HEK293 (cell line): Measurements from ENCODE around the gene MCAM.
A peak's percentile ranks its signal among the peaks of the same experiment; 100 is the strongest.

Source experiments
- CTCF ChIA-PET: fragments of 350-600 bp; formaldehyde crosslinking; extraction: SDS; loops from one replicate; lab custom pipeline; 2021; ENCODE audit warnings: antibody characterized with exemption; lab: Yijun Ruan, JAX
- POLR2A ChIA-PET: fragments of 300-600 bp; formaldehyde crosslinking; extraction: SDS; loops from one replicate; lab custom pipeline; 2020; ENCODE audit warnings: antibody characterized with exemption, inconsistent platforms; lab: Yijun Ruan, JAX
- H3K27ac ChIP-seq: fragments of 200-500 bp; sonication (Bioruptor generic); 2 replicates; pipeline ENCODE4 v1.5.1; 2014; ENCODE audit warnings: low read depth, low read length, control low read depth, inconsistent platforms; ENCODE audit errors: extremely low read depth
- H3K36me3 ChIP-seq, 2 experiments: fragments of 200-500 bp in 1 of 2; sonication (Bioruptor generic) in 1 of 2; 1 replicate in 1 of 2; 2 replicates in 1 of 2; pipeline ENCODE4 v1.5.1; 2014 to 2017; ENCODE audit warnings: inconsistent platforms in 2 of 2, low read length in 2 of 2; ENCODE audit not compliant: control insufficient read depth in 2 of 2, insufficient read depth in 1 of 2
- H3K4me1 ChIP-seq: fragments of 200-500 bp; sonication (Bioruptor generic); 2 replicates; pipeline ENCODE4 v1.5.1; 2014; ENCODE audit warnings: mild to moderate bottlenecking, low read length, inconsistent platforms; ENCODE audit not compliant: control insufficient read depth, insufficient read depth
- H3K4me3 ChIP-seq: 2 replicates; pipeline ENCODE4 v1.5.1; 2011; ENCODE audit warnings: low read depth, mild to moderate bottlenecking, control low read depth, low read length, moderate library complexity
- H3K9me3 ChIP-seq: fragments of 200-500 bp; sonication (Bioruptor generic); 2 replicates; pipeline ENCODE4 v1.5.1; 2014; ENCODE audit warnings: low read depth, low read length, inconsistent platforms; ENCODE audit not compliant: control insufficient read depth, insufficient read depth
- AEBP2 ChIP-seq: fragments of 450-650 bp; formaldehyde crosslinking; IDR thresholded peaks from 2 replicates; pipeline ENCODE4 v1.5.1; 2016; ENCODE audit warnings: missing biosample characterization, missing genetic modification characterization, borderline replicate concordance
- BCL11B ChIP-seq: fragments of 450-650 bp; formaldehyde crosslinking; IDR thresholded peaks from 2 replicates; pipeline ENCODE4 v1.5.1; 2016; ENCODE audit warnings: low read depth, missing biosample characterization, missing genetic modification characterization
- KLF16 ChIP-seq: fragments of 450-650 bp; formaldehyde crosslinking; IDR thresholded peaks from 2 replicates; pipeline ENCODE4 v1.5.1; 2017; ENCODE audit warnings: missing biosample characterization, missing genetic modification characterization
- MZF1 ChIP-seq: fragments of 450-650 bp; formaldehyde crosslinking; IDR thresholded peaks from 2 replicates; pipeline ENCODE4 v1.5.1; 2017; ENCODE audit warnings: missing biosample characterization, missing genetic modification characterization, borderline replicate concordance
- PATZ1 ChIP-seq: fragments of 450-650 bp; formaldehyde crosslinking; IDR thresholded peaks from 2 replicates; pipeline ENCODE4 v1.5.1; 2016; ENCODE audit warnings: missing biosample characterization, missing genetic modification characterization
- RBAK ChIP-seq: fragments of 450-650 bp; formaldehyde crosslinking; IDR thresholded peaks from 2 replicates; pipeline ENCODE4 v1.5.1; 2016; ENCODE audit warnings: missing biosample characterization, missing genetic modification characterization
- YY1 ChIP-seq: fragments of 450-650 bp; formaldehyde crosslinking; IDR thresholded peaks from 2 replicates; pipeline ENCODE4 v1.5.1; 2018; ENCODE audit warnings: missing biosample characterization, missing genetic modification characterization
- ZFP37 ChIP-seq: fragments of 450-650 bp; formaldehyde crosslinking; IDR thresholded peaks from 2 replicates; pipeline ENCODE4 v1.5.1; 2016; ENCODE audit warnings: missing biosample characterization, missing genetic modification characterization
- ZNF10 ChIP-seq: fragments of 450-650 bp; formaldehyde crosslinking; IDR thresholded peaks from 2 replicates; pipeline ENCODE4 v1.5.1; 2017; ENCODE audit warnings: missing biosample characterization, missing genetic modification characterization
- ZNF24 ChIP-seq: fragments of 450-650 bp; formaldehyde crosslinking; IDR thresholded peaks from 2 replicates; pipeline ENCODE4 v1.5.1; 2016; ENCODE audit warnings: missing biosample characterization, missing genetic modification characterization
- ZNF248 ChIP-seq: fragments of 450-650 bp; formaldehyde crosslinking; IDR thresholded peaks from 2 replicates; pipeline ENCODE4 v1.5.1; 2017; ENCODE audit warnings: missing biosample characterization, missing genetic modification characterization
- ZNF266 ChIP-seq: fragments of 450-650 bp; formaldehyde crosslinking; IDR thresholded peaks from 2 replicates; pipeline ENCODE4 v1.5.1; 2016; ENCODE audit warnings: missing biosample characterization, missing genetic modification characterization, low read depth
- ZNF341 ChIP-seq: fragments of 450-650 bp; formaldehyde crosslinking; IDR thresholded peaks from 2 replicates; pipeline ENCODE4; 2016; ENCODE audit warnings: low read depth, missing biosample characterization, missing genetic modification characterization
- ZNF366 ChIP-seq: fragments of 450-650 bp; formaldehyde crosslinking; conservative IDR thresholded peaks from 2 replicates; pipeline ENCODE4 v1.5.1; 2016; ENCODE audit warnings: missing biosample characterization, missing genetic modification characterization
- ZNF391 ChIP-seq: fragments of 450-650 bp; formaldehyde crosslinking; IDR thresholded peaks from 2 replicates; pipeline ENCODE4 v1.5.1; 2016; ENCODE audit warnings: low read depth, missing biosample characterization, missing genetic modification characterization, borderline replicate concordance
- ZNF48 ChIP-seq: fragments of 450-650 bp; formaldehyde crosslinking; IDR thresholded peaks from 2 replicates; pipeline ENCODE4 v1.5.1; 2016; ENCODE audit warnings: missing biosample characterization, missing genetic modification characterization
- ZNF521 ChIP-seq: fragments of 450-650 bp; formaldehyde crosslinking; IDR thresholded peaks from 2 replicates; pipeline ENCODE4 v1.5.1; 2017; ENCODE audit warnings: missing biosample characterization, mild to moderate bottlenecking, missing genetic modification characterization
- ZNF558 ChIP-seq: fragments of 450-650 bp; formaldehyde crosslinking; IDR thresholded peaks from 2 replicates; pipeline ENCODE4 v1.5.1; 2016; ENCODE audit warnings: missing biosample characterization, missing genetic modification characterization
- ZNF600 ChIP-seq: fragments of 450-650 bp; formaldehyde crosslinking; IDR thresholded peaks from 2 replicates; pipeline ENCODE4 v1.5.1; 2016; ENCODE audit warnings: missing biosample characterization, missing genetic modification characterization
- ZNF626 ChIP-seq: fragments of 450-650 bp; sonication (Bioruptor Pico); formaldehyde crosslinking; IDR thresholded peaks from 2 replicates; pipeline ENCODE4 v1.5.1; 2018; ENCODE audit warnings: missing biosample characterization, missing genetic modification characterization, inconsistent platforms
- ZNF645 ChIP-seq: fragments of 450-650 bp; formaldehyde crosslinking; IDR thresholded peaks from 2 replicates; pipeline ENCODE4; 2016; ENCODE audit warnings: missing biosample characterization, missing genetic modification characterization
- ZNF658 ChIP-seq: fragments of 450-650 bp; formaldehyde crosslinking; IDR thresholded peaks from 2 replicates; pipeline ENCODE4; 2016; ENCODE audit warnings: missing biosample characterization, missing genetic modification characterization
- ZNF692 ChIP-seq: fragments of 450-650 bp; formaldehyde crosslinking; IDR thresholded peaks from 2 replicates; pipeline ENCODE4 v1.5.1; 2016; ENCODE audit warnings: missing biosample characterization, missing genetic modification characterization
- ZSCAN4 ChIP-seq: fragments of 450-650 bp; formaldehyde crosslinking; IDR thresholded peaks from 2 replicates; pipeline ENCODE4 v1.5.1; 2017; ENCODE audit warnings: missing biosample characterization, missing genetic modification characterization

MCAM gene

GRCh38 chr11:119357074-119357473, 40.1 kb upstream of the MCAM start (continued):
- TF ChIP-seq ZSCAN4 (tag by site-specific recombination) (no peak), ZNF248 (no peak), ZNF692 (tag by site-specific recombination) (no peak), BCL11B (no peak), ZNF391 (tag by site-specific recombination) (no peak), ZFP37 (tag by site-specific recombination) (no peak), ZNF626 (tag by site-specific recombination) (no peak), ZNF24 (tag by site-specific recombination) (no peak), KLF16 (tag by site-specific recombination) (no peak), ZNF521 (tag by site-specific recombination) (no peak), MZF1 (tag by site-specific recombination) (no peak)

GRCh38 chr11:119356349-119357031, 39.6 kb upstream of the MCAM start:
- H3K4me3 ChIP-seq: no peak overlapping the region
- H3K27ac ChIP-seq: no peak overlapping the region
- H3K36me3 ChIP-seq: peaks cover 0 to 44% of the 10 kb centered on the region in 2 experiments; a peak in 1 of 3 replicates
- TF ChIP-seq ZNF558 (tag by site-specific recombination): no peak
- no peak for TF ChIP-seq ZNF645 (tag by site-specific recombination)
- TF ChIP-seq ZNF341 (tag by site-specific recombination): 0 out of 2 replicates have a peak, but pooled peaks have one; percentile 15
- TF ChIP-seq, all 188 proteins: peak for 1
- no peaks in the 10 kb centered on the region; the same call in 1 of the 2 replicates for H3K4me1 ChIP-seq
- no peaks in the 10 kb centered on the region for H3K9me3 ChIP-seq
- ChIA-PET POLR2A (no interaction called here), CTCF (interaction anchor here (0.6 to 3.3 kb wide), 13 partner anchors 11 to 272 kb away, joined by 3 to 35 read pairs (median 5); partner anchors contain the start of genes DPAGT1, HMBS and USP2)

GRCh38 chr11:119355091-119355843, 38.3 kb upstream of the MCAM start:
- Histone ChIP-seq H3K9me3 (no peaks in the 10 kb centered on the region), H3K27ac (no peak overlapping the region), H3K4me1 (no peaks in the 10 kb centered on the region; the same call in 1 of the 2 replicates), H3K4me3 (no peak overlapping the region), H3K36me3 (peaks cover 0 to 44% of the 10 kb centered on the region in 2 experiments; a peak in 1 of 3 replicates)
- ChIA-PET CTCF (interaction anchor here (0.7 to 3.3 kb wide), 12 partner anchors 15 to 253 kb away, joined by 3 to 35 read pairs (median 5); partner anchors contain the start of genes DPAGT1 and USP2), POLR2A (interaction anchor here (0.6 kb wide), 1 partner anchor 63 kb away, joined by 3 read pairs; no protein-coding TSS in a partner anchor)
- TF ChIP-seq ZNF658 (tag by site-specific recombination) (no peak), ZNF600 (tag by site-specific recombination) (no peak), ZNF266 (no peak), RBAK (no peak), PATZ1 (no peak), ZNF10 (tag by site-specific recombination) (no peak), AEBP2 (tag by site-specific recombination) (no peak), ZNF48 (tag by site-specific recombination) (no peak), ZNF626 (tag by site-specific recombination) (no peak), YY1 (tag by site-specific recombination) (no peak), ZNF366 (tag by site-specific recombination) (no peak)
